Osteoblast (primary cell): ENCODE results near the gene SLC41A2. TPM values are rescaled to one million over a fixed set of nuclear protein-coding genes. Genes with fewer than 3 reads are reported as not detected.
"Not testable (repeated sequence)": the region's sequence is repeated elsewhere in the genome, so short reads cannot be mapped to it uniquely, and the experiment has no call there.

Source experiments
- DNase-seq: peaks from one replicate; pipeline ENCODE4 v3.0.0; 2011; ENCODE audit warnings: low spot score, mixed read lengths; ENCODE audit not compliant: insufficient read length; ENCODE audit errors: missing footprints
- H2AFZ ChIP-seq: 2 replicates; pipeline ENCODE4 v1.6.0; 2011; ENCODE audit warnings: mild to moderate bottlenecking, low read length
- H3K27ac ChIP-seq: 2 replicates; pipeline ENCODE4 v1.5.1; 2011; ENCODE audit warnings: mild to moderate bottlenecking, low read depth, low read length, moderate library complexity
- H3K27me3 ChIP-seq: 2 replicates; pipeline ENCODE4 v1.6.0; 2012; ENCODE audit warnings: mild to moderate bottlenecking, control low read depth, inconsistent platforms, low read length, moderate library complexity; ENCODE audit not compliant: insufficient read depth
- H3K36me3 ChIP-seq: 2 replicates; pipeline ENCODE4 v1.5.1; 2011; ENCODE audit warnings: mild to moderate bottlenecking, low read length, control low read depth, moderate library complexity; ENCODE audit not compliant: insufficient read depth
- H3K4me1 ChIP-seq: 2 replicates; pipeline ENCODE4 v1.5.1; 2011; ENCODE audit warnings: mild to moderate bottlenecking, low read length, control low read depth, moderate library complexity; ENCODE audit not compliant: insufficient read depth
- H3K4me2 ChIP-seq: 2 replicates; pipeline ENCODE4 v1.6.0; 2011; ENCODE audit warnings: mild to moderate bottlenecking, low read length; ENCODE audit not compliant: insufficient read depth
- H3K4me3 ChIP-seq: fragments of 200-600 bp; sonication (generic); 3 replicates; pipeline ENCODE4 v1.5.1; 2012; ENCODE audit warnings: mild to moderate bottlenecking, low read length, inconsistent platforms; ENCODE audit not compliant: insufficient read depth
- H3K79me2 ChIP-seq: 2 replicates; pipeline ENCODE4 v1.6.0; 2012; ENCODE audit warnings: mild to moderate bottlenecking, low read length, control low read depth, inconsistent platforms; ENCODE audit not compliant: insufficient read depth
- H3K9me3 ChIP-seq: 2 replicates; pipeline ENCODE4 v1.5.1; 2011; ENCODE audit warnings: low read depth, low read length, control low read depth
- H4K20me1 ChIP-seq: 2 replicates; pipeline ENCODE4 v1.6.0; 2012; ENCODE audit warnings: mild to moderate bottlenecking, low read length, control low read depth; ENCODE audit not compliant: insufficient read depth
- CTCF ChIP-seq: IDR thresholded peaks from 2 replicates; pipeline ENCODE4 v1.5.1; 2011; ENCODE audit warnings: mild to moderate bottlenecking, low read depth, low read length, moderate library complexity; ENCODE audit errors: extremely low read depth
- total RNA-seq: library from RNA; depleted of rRNA; stranded (reverse); fragments of >200 nt; gene quantifications from 2 replicates; pipeline ENCODE4 v1.2.3, GENCODE V29; 2012

The SLC41A2 gene
- total RNA-seq, 1 donor: 36.6 TPM

DNA sequence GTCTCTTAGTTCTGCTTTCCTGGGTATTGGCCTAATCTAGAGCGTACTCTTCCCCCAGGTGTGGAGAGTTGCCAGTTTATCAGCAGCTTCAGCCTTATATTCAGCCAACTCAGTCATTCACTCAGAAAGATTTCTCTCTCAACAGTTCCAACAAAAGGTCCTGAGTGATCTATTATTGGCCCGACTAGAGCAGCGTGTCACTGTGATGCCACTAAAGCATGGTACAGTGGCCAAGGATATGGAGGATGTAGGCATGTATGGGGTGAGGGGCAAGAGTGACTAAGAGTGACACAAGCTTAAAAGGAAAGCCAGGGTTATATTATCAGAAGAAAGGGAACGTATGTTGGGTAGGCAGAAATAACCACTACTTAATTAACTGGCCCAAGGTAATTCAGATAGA lies 32.9 kb upstream of the SLC41A2 start:
- peaks cover 42% of the 10 kb centered on the region for H3K36me3 ChIP-seq

GRCh38 chr12:104986022-104986941 lies 28.2 kb upstream of the SLC41A2 start, which contains the start of gene NOPCHAP1:
NOPCHAP1 (plus strand) TSS chr12:104986316; CDS start chr12:104986353, 37 bp downstream.
- Histone ChIP-seq H4K20me1 (no peaks in the 10 kb centered on the region), H3K4me1 (peaks cover 17% of the 10 kb centered on the region), H3K27ac (no peak within 1 kb of the TSS), H3K4me3 (peak within 1 kb of the TSS; percentile 90), H3K4me2 (peak within 1 kb of the TSS; percentile 91), H3K79me2 (peaks cover 27% of the 10 kb centered on the region), H3K27me3 (no peaks in the 10 kb centered on the region), H3K9me3 (no peaks in the 10 kb centered on the region), H2AFZ (peak within 1 kb of the TSS; percentile 97), H3K36me3 (peaks cover 18% of the 10 kb centered on the region)
- TF ChIP-seq CTCF: no peak
- DNase-seq: peak; percentile 98

More for the DNA sequence above, 32.9 kb upstream of the SLC41A2 start:
- H2AFZ ChIP-seq: no peak overlapping the region
- no peak overlapping the region for H3K4me3 ChIP-seq
- peaks cover 27% of the 10 kb centered on the region for H3K79me2 ChIP-seq
- no peaks in the 10 kb centered on the region for H4K20me1 ChIP-seq
- no peak overlapping the region for H3K4me2 ChIP-seq
- peaks cover 13% of the 10 kb centered on the region for H3K4me1 ChIP-seq
- no peaks in the 10 kb centered on the region for H3K9me3 ChIP-seq
- no peak overlapping the region for H3K27ac ChIP-seq
- TF ChIP-seq CTCF: no peak
- DNase-seq: no peak
- no peaks in the 10 kb centered on the region for H3K27me3 ChIP-seq

DNA sequence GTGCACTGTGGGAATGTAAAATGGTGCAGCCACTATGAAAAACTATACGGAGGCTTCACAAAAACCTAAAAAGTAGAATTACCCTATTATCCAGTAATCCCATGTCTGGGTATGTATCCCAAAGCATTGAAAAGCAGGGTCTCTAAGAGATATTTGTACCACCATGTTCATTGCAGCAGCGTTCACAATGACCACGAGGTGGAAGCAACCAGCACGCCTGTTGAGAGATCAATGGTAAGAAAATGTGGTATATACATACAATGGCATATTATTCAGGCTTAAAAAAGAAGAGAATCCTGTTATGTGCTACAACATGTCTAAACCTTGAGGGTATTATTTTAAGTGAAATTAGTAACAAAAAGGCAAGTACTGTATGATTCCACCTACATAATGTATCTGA lies 27.1 kb upstream of the SLC41A2 start:
- H2AFZ ChIP-seq: peak overlapping the region; percentile 97

DNA sequence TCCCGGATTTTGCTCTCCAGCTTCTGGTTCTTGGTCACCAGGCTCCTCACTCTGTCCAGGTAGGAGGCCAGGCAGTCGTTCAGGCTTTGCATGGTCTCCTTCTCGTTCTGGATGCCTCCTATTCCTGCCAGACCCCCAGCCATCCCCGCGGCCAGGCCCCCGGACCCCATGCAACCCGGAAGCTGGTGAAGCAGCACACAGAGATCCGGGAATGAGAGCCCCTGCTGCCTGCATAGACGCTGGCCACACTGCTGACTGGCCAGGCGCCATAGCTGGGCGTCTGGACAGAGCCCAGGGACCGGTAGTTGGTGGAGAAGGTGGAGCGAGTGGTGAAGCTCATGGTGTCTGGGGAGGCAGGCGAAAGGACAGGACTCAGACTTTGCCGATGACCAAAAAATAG lies 19.6 kb upstream of the SLC41A2 start:
- not testable (repeated sequence) for H4K20me1 ChIP-seq, H3K4me3 ChIP-seq, H3K27me3 ChIP-seq, H2AFZ ChIP-seq, H3K27ac ChIP-seq, H3K9me3 ChIP-seq, DNase-seq, H3K4me2 ChIP-seq, H3K79me2 ChIP-seq, H3K4me1 ChIP-seq, H3K36me3 ChIP-seq

More for the DNA sequence above, 27.1 kb upstream of the SLC41A2 start:
- Histone ChIP-seq H3K27me3 (no peaks in the 10 kb centered on the region), H3K4me2 (peak overlapping the region; percentile 91), H3K79me2 (peaks cover 22% of the 10 kb centered on the region), H3K4me1 (peaks cover 17% of the 10 kb centered on the region), H3K9me3 (no peaks in the 10 kb centered on the region), H3K4me3 (no peak overlapping the region), H4K20me1 (no peaks in the 10 kb centered on the region), H3K36me3 (peaks cover 8% of the 10 kb centered on the region), H3K27ac (no peak overlapping the region)
- peak; percentile 17 for TF ChIP-seq CTCF
- DNase-seq: no peak
